ENCODE measurements around the gene HES2.
"Not testable (repeated sequence)": the region's sequence is repeated elsewhere in the genome, so short reads cannot be mapped to it uniquely, and the experiment has no call there.

The HES2 gene

GRCh38 chr1:6437012-6437700 is 17.4 kb upstream of the HES2 start:
- DNase-seq (ENCODE audit: low read depth in 2 of 2), result not testable (repeated sequence)

- not testable (repeated sequence) for DNase-seq (ENCODE audit: low read depth in 2 of 2)
Observed at GRCh38 chr1:6436277-6436676, 16.6 kb upstream of the HES2 start.

- DNase-seq (ENCODE audit: low read depth in 2 of 2), result no peak
Observed at GRCh38 chr1:6435547-6435946, 15.8 kb upstream of the HES2 start.

- no peak for DNase-seq (ENCODE audit: low read depth in 2 of 2)
Observed at GRCh38 chr1:6435129-6435528, 15.4 kb upstream of the HES2 start.

GRCh38 chr1:6434186-6434585 is 14.5 kb upstream of the HES2 start:
- DNase-seq (ENCODE audit: low read depth in 2 of 2), result no peak

GRCh38 chr1:6431645-6432579 is 12.2 kb upstream of the HES2 start:
- not testable (repeated sequence) for DNase-seq (ENCODE audit: low read depth in 2 of 2)

- not testable (repeated sequence) for DNase-seq (ENCODE audit: low read depth in 2 of 2)
Observed at GRCh38 chr1:6429660-6430411, 10.1 kb upstream of the HES2 start.

- DNase-seq (ENCODE audit: low read depth in 2 of 2), result not testable (repeated sequence)
Observed at GRCh38 chr1:6428453-6428852, 8.7 kb upstream of the HES2 start.

GRCh38 chr1:6427441-6428390 is 8.0 kb upstream of the HES2 start:
- DNase-seq (ENCODE audit: low read depth in 2 of 2), result no peak

- no peak for DNase-seq (ENCODE audit: low read depth in 2 of 2)
Observed at GRCh38 chr1:6426972-6427350, 7.2 kb upstream of the HES2 start.

- DNase-seq (ENCODE audit: low read depth in 2 of 2), result no peak
Observed at GRCh38 chr1:6426277-6426971, 6.7 kb upstream of the HES2 start.

- no peak for DNase-seq (ENCODE audit: low read depth in 2 of 2)
Observed at GRCh38 chr1:6425658-6426057, 5.9 kb upstream of the HES2 start.

GRCh38 chr1:6424619-6425593 is 5.2 kb upstream of the HES2 start, which contains the start of gene ESPN:
Gene ESPN (plus strand): TSS chr1:6424776. CDS start chr1:6424956, 180 bp downstream.
- no peak for DNase-seq (ENCODE audit: low read depth in 2 of 2)

- DNase-seq (ENCODE audit: low read depth in 2 of 2), result no peak
Observed at GRCh38 chr1:6424000-6424565, 4.4 kb upstream of the HES2 start.

GRCh38 chr1:6423321-6423999 is 3.7 kb upstream of the HES2 start:
- peak; percentile 38 to 62 for DNase-seq (ENCODE audit: low read depth in 2 of 2)

- DNase-seq (ENCODE audit: low read depth in 2 of 2), result no peak
Observed at GRCh38 chr1:6421266-6421665, 1.5 kb upstream of the HES2 start.

- no peak for DNase-seq (ENCODE audit: low read depth in 2 of 2)
Observed at GRCh38 chr1:6420454-6421042, 829 bp upstream of the HES2 start.

- DNase-seq (ENCODE audit: low read depth in 2 of 2), result no peak
Observed at GRCh38 chr1:6419397-6419803, 319 bp downstream of the HES2 start.
